OCI-LY3 (cell line): Measurements from ENCODE around the gene CDC45.

Experiments used
- EZH2phosphoT487 ChIP-seq: fragments of 200-600 bp; shearing (Covaris generic); IDR thresholded peaks from 2 replicates; pipeline ENCODE4 v1.6.1; 2018; ENCODE audit warnings: antibody characterized with exemption, mixed run types, low read depth
- TF ChIP-seq, protein P1 (sequence below): fragments of 200-600, 300-600 bp; sonication (generic); IDR thresholded peaks from 2 replicates; pipeline ENCODE4 v1.5.1; 2014; ENCODE audit warnings: antibody characterized with exemption, low read length, low read depth

DNA sequence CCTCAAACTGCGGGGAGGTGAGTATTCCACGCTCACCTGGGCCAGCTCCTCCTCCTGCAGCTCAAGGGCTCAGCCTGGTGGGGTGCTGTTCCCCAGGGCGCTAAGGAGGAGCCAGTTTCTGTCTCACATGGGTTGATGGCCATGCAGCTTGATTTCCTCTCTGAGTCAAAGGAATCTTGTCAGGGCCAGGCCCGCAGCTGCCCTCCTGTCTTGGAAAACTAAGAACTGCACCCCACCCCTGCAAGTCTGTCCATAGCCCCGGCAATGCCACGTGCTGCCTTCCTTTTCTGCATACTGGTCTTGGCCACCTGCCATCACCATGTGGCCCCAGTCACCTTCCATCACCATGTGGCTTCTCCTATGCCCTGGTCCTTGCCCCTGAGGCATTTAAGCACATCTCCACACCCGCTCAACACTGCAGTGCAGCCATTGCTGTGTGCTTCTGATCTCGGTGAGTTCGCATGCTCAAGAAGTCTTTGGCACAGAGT, 79.6 kb downstream of the CDC45 start:
- TF ChIP-seq, protein P1, sequence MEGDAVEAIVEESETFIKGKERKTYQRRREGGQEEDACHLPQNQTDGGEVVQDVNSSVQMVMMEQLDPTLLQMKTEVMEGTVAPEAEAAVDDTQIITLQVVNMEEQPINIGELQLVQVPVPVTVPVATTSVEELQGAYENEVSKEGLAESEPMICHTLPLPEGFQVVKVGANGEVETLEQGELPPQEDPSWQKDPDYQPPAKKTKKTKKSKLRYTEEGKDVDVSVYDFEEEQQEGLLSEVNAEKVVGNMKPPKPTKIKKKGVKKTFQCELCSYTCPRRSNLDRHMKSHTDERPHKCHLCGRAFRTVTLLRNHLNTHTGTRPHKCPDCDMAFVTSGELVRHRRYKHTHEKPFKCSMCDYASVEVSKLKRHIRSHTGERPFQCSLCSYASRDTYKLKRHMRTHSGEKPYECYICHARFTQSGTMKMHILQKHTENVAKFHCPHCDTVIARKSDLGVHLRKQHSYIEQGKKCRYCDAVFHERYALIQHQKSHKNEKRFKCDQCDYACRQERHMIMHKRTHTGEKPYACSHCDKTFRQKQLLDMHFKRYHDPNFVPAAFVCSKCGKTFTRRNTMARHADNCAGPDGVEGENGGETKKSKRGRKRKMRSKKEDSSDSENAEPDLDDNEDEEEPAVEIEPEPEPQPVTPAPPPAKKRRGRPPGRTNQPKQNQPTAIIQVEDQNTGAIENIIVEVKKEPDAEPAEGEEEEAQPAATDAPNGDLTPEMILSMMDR: no peak
- TF ChIP-seq EZH2phosphoT487: no peak
